ENCODE results near the gene OTUD3. TPM values are rescaled to one million over a fixed set of nuclear protein-coding genes. Genes with fewer than 3 reads are reported as not detected.

OTUD3 gene
- total and polyA plus RNA-seq, 2 donors: 3.4 to 11.8 TPM

GRCh38 chr1:19936061-19936750 is 54.0 kb downstream of the OTUD3 start:
- no peak for DNase-seq (ENCODE audit: extremely low spot score)
- no peak overlapping the region for H3K27ac ChIP-seq (ENCODE audit: low read depth)
- 74% methylated on average over 3 of the region's 3 CpGs for WGBS
- H3K36me3 ChIP-seq (ENCODE audit: insufficient read depth): no peaks in the 10 kb centered on the region
- H3K4me1 ChIP-seq (ENCODE audit: insufficient read depth): no peaks in the 10 kb centered on the region
- H3K4me3 ChIP-seq (ENCODE audit: low read depth, low read length): no peak overlapping the region

GRCh38 chr1:19938472-19938871 is 56.3 kb downstream of the OTUD3 start:
- H3K4me1 ChIP-seq (ENCODE audit: insufficient read depth): no peaks in the 10 kb centered on the region
- no peak overlapping the region for H3K4me3 ChIP-seq (ENCODE audit: low read depth, low read length)
- 97% methylated on average over 1 of the region's 1 CpG for WGBS
- DNase-seq (ENCODE audit: extremely low spot score): no peak
- H3K27ac ChIP-seq (ENCODE audit: low read depth): no peak overlapping the region
- no peaks in the 10 kb centered on the region for H3K36me3 ChIP-seq (ENCODE audit: insufficient read depth)

GRCh38 chr1:19940486-19941205 is 58.5 kb downstream of the OTUD3 start:
- no peak overlapping the region for H3K4me3 ChIP-seq (ENCODE audit: low read depth, low read length)
- DNase-seq (ENCODE audit: extremely low spot score): no peak
- no peaks in the 10 kb centered on the region for H3K36me3 ChIP-seq (ENCODE audit: insufficient read depth)
- 78% methylated on average over 7 of the region's 7 CpGs for WGBS
- no peaks in the 10 kb centered on the region for H3K4me1 ChIP-seq (ENCODE audit: insufficient read depth)
- H3K27ac ChIP-seq (ENCODE audit: low read depth): no peak overlapping the region

- Histone ChIP-seq H3K4me1 (ENCODE audit: insufficient read depth) (no peaks in the 10 kb centered on the region), H3K4me3 (ENCODE audit: low read depth, low read length) (no peak overlapping the region), H3K36me3 (ENCODE audit: insufficient read depth) (no peaks in the 10 kb centered on the region), H3K27ac (ENCODE audit: low read depth) (no peak overlapping the region)
- DNase-seq (ENCODE audit: extremely low spot score): no peak
- 93% methylated on average over 3 of the region's 3 CpGs for WGBS
Observed at GRCh38 chr1:19941206-19941568, 59.0 kb downstream of the OTUD3 start.

- H3K36me3 ChIP-seq (ENCODE audit: insufficient read depth): no peaks in the 10 kb centered on the region
- H3K4me3 ChIP-seq (ENCODE audit: low read depth, low read length): no peak overlapping the region
- no peak overlapping the region for H3K27ac ChIP-seq (ENCODE audit: low read depth)
- no peaks in the 10 kb centered on the region for H3K4me1 ChIP-seq (ENCODE audit: insufficient read depth)
- WGBS: 62% methylated on average over 3 of the region's 3 CpGs
- no peak for DNase-seq (ENCODE audit: extremely low spot score)
Observed at GRCh38 chr1:19942088-19942487, 59.9 kb downstream of the OTUD3 start.

- no peaks in the 10 kb centered on the region for H3K4me1 ChIP-seq (ENCODE audit: insufficient read depth)
- H3K27ac ChIP-seq (ENCODE audit: low read depth): no peak overlapping the region
- no peak overlapping the region for H3K4me3 ChIP-seq (ENCODE audit: low read depth, low read length)
- H3K36me3 ChIP-seq (ENCODE audit: insufficient read depth): no peaks in the 10 kb centered on the region
- DNase-seq (ENCODE audit: extremely low spot score): no peak
- 95% methylated on average over 2 of the region's 2 CpGs for WGBS
Observed at GRCh38 chr1:19942657-19943056, 60.5 kb downstream of the OTUD3 start.

GRCh38 chr1:19945914-19946313 is 63.7 kb downstream of the OTUD3 start:
- Histone ChIP-seq H3K4me3 (ENCODE audit: low read depth, low read length) (no peak overlapping the region), H3K4me1 (ENCODE audit: insufficient read depth) (no peaks in the 10 kb centered on the region), H3K36me3 (ENCODE audit: insufficient read depth) (no peaks in the 10 kb centered on the region), H3K27ac (ENCODE audit: low read depth) (no peak overlapping the region)
- no peak for DNase-seq (ENCODE audit: extremely low spot score)
- WGBS: 32% methylated on average over 2 of the region's 2 CpGs

- no peak overlapping the region for H3K4me3 ChIP-seq (ENCODE audit: low read depth, low read length)
- H3K27ac ChIP-seq (ENCODE audit: low read depth): no peak overlapping the region
- no peaks in the 10 kb centered on the region for H3K4me1 ChIP-seq (ENCODE audit: insufficient read depth)
- 38% methylated on average over 6 of the region's 6 CpGs for WGBS
- H3K36me3 ChIP-seq (ENCODE audit: insufficient read depth): no peaks in the 10 kb centered on the region
- DNase-seq (ENCODE audit: extremely low spot score): no peak
Observed at GRCh38 chr1:19946331-19946751, 64.1 kb downstream of the OTUD3 start.

GRCh38 chr1:19946971-19947370 is 64.8 kb downstream of the OTUD3 start:
- DNase-seq (ENCODE audit: extremely low spot score): no peak
- WGBS: 57% methylated on average over 3 of the region's 3 CpGs
- H3K27ac ChIP-seq (ENCODE audit: low read depth): no peak overlapping the region
- H3K4me1 ChIP-seq (ENCODE audit: insufficient read depth): no peaks in the 10 kb centered on the region
- no peak overlapping the region for H3K4me3 ChIP-seq (ENCODE audit: low read depth, low read length)
- H3K36me3 ChIP-seq (ENCODE audit: insufficient read depth): no peaks in the 10 kb centered on the region

GRCh38 chr1:19949016-19949415 is 66.8 kb downstream of the OTUD3 start:
- no peaks in the 10 kb centered on the region for H3K4me1 ChIP-seq (ENCODE audit: insufficient read depth)
- WGBS: 58% methylated on average over 2 of the region's 2 CpGs
- H3K27ac ChIP-seq (ENCODE audit: low read depth): no peak overlapping the region
- DNase-seq (ENCODE audit: extremely low spot score): no peak
- H3K4me3 ChIP-seq (ENCODE audit: low read depth, low read length): no peak overlapping the region
- no peaks in the 10 kb centered on the region for H3K36me3 ChIP-seq (ENCODE audit: insufficient read depth)

- 89% methylated on average over 2 of the region's 2 CpGs for WGBS
- no peaks in the 10 kb centered on the region for H3K4me1 ChIP-seq (ENCODE audit: insufficient read depth)
- H3K36me3 ChIP-seq (ENCODE audit: insufficient read depth): no peaks in the 10 kb centered on the region
- H3K27ac ChIP-seq (ENCODE audit: low read depth): no peak overlapping the region
- H3K4me3 ChIP-seq (ENCODE audit: low read depth, low read length): no peak overlapping the region
- DNase-seq (ENCODE audit: extremely low spot score): no peak
Observed at GRCh38 chr1:19954059-19954458, 71.9 kb downstream of the OTUD3 start.

GRCh38 chr1:19955534-19956170 is 73.5 kb downstream of the OTUD3 start:
- no peak for DNase-seq (ENCODE audit: extremely low spot score)
- H3K36me3 ChIP-seq (ENCODE audit: insufficient read depth): no peaks in the 10 kb centered on the region
- 68% methylated on average over 11 of the region's 11 CpGs for WGBS
- H3K4me3 ChIP-seq (ENCODE audit: low read depth, low read length): no peak overlapping the region
- no peak overlapping the region for H3K27ac ChIP-seq (ENCODE audit: low read depth)
- no peaks in the 10 kb centered on the region for H3K4me1 ChIP-seq (ENCODE audit: insufficient read depth)

- DNase-seq (ENCODE audit: extremely low spot score): no peak
- H3K4me3 ChIP-seq (ENCODE audit: low read depth, low read length): no peak overlapping the region
- 70% methylated on average over 4 of the region's 4 CpGs for WGBS
- no peaks in the 10 kb centered on the region for H3K4me1 ChIP-seq (ENCODE audit: insufficient read depth)
- no peaks in the 10 kb centered on the region for H3K36me3 ChIP-seq (ENCODE audit: insufficient read depth)
- no peak overlapping the region for H3K27ac ChIP-seq (ENCODE audit: low read depth)
Observed at GRCh38 chr1:19957779-19958178, 75.6 kb downstream of the OTUD3 start.

GRCh38 chr1:19960591-19960990 is 78.4 kb downstream of the OTUD3 start:
- WGBS: 52% methylated on average over 5 of the region's 5 CpGs
- DNase-seq (ENCODE audit: extremely low spot score): no peak
- Histone ChIP-seq H3K36me3 (ENCODE audit: insufficient read depth) (no peaks in the 10 kb centered on the region), H3K4me1 (ENCODE audit: insufficient read depth) (no peaks in the 10 kb centered on the region), H3K4me3 (ENCODE audit: low read depth, low read length) (no peak overlapping the region), H3K27ac (ENCODE audit: low read depth) (no peak overlapping the region)
